GDM1 (cell line): Measurements from ENCODE around the gene SLC9C1.
A peak's percentile ranks its signal among the peaks of the same experiment; 100 is the strongest.

Source experiments
- DNase-seq: peaks from one replicate; lab custom pipeline; 2025; lab: John Stamatoyannopoulos, UW

The SLC9C1 gene

DNA sequence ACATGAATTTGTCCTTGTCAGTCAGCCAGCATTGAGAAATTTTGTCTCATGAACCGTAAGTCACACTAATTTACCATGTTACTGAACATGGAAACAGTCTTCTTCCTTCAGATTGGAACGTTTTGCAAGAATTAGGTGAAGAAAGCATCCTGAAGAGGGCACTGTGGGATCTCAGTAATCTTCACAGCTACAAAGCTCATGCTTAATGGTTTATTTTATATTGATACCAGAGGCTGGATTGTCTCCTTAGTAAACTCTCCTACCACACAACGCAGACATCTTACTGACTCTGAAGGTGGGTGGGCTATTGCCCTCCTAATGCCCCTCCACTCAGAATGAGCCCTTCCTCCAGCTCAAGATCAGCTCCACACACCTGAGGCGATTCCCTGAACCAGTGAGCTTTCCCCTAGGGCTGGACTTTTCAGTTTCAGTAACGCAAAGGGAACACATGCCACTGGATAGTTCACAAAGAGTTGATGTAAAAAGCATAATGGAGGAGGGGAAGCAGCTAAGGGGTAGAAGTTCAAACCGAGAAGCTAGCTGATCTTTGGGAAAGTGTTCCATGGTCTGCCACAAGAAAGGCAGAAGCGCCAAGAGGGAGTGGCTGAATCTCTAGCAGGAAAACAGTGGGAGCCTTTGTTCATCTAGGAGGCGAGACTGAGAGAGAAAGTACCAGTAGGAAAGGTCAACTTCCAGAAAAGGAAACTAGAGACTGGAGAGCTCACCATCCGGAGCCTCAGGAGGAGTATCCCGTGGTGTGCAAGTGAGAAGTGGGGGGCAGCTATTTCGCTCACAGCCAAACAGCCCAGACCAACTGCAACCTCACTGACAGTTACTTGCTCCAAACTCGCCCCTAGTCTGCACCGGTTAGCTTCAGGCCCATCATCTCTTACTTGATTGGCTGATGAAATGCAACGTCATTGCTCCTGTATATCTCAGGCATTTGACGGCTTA, at the start of gene SLC9C1:
Gene SLC9C1 (minus strand): TSS at position 849 of the 954 bp plus-strand sequence. CDS start 7,425 bp downstream, outside the sequence.
- DNase-seq: peak; percentile 47

DNA sequence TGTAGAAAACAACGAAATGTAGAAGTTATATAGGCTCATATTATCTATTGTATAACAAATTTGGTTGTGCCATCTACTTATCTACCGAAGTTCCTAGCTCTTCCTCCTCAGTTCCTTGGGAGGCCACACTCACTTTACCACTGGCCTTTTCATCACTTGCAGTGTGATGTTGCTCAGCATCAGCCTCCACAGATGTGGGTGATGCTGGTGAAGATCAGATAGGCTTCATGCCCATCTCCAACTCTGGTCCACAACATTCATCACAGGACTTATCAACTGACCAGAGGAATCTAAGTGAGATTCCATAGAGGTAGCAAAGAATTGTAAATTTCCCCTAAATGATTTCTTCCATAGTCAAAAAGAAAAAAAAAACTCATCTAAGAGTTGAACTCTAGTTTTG, 47.4 kb upstream of the SLC9C1 start:
- no peak for DNase-seq

DNA sequence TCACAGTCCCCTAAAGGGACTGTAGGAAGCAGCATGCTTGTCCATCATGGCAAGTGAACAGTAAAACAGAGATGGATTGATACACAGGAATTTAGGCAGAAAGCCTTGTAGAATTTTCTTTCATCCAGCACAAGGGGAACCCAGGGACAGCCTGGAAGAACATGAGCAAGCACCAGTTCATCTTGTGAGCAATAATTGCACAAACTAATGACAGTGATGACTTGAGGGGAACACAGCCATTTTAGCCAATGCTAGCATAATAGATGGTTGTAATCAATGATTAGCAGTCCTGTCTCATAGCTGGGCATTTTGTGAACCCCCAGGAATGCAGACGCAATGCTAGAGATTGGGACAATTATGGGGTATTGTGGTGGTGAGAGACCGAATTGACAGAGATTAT, 45.6 kb upstream of the SLC9C1 start:
- no peak for DNase-seq

DNA sequence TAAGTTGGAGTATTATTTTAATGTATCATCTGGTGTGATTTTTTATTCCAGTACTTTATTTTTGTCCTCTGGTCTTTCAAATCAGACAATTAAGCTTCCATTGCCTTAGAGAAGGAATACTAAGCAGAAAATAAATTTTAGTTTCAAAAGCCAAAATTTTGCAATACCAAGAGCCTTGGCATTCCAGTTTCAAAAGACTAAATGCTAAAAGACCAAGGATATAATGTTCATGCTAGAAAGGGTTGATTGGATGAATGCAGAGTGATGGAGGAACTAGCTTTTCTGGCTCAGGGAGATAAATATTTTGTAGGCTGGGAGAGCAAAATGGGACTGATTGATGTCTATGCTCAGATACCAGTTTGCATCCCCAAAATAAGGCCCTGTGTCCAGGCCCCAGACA, 45.1 kb upstream of the SLC9C1 start:
- no peak for DNase-seq

DNA sequence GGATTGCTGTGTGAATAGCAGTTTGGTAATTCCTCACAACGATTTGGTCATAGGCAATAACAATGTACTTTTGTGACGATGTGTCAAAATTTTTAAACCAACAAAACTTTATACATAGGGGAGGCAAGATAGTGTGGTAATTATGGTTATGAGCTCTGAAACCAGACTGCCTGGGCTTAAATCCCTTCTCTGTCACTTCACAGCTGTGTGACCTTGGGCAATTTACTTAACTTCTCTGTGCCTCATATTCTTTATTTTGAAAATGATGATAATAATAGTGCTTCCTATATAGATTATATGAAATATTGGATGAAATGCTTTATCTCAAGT, 44.7 kb upstream of the SLC9C1 start:
- no peak for DNase-seq

DNA sequence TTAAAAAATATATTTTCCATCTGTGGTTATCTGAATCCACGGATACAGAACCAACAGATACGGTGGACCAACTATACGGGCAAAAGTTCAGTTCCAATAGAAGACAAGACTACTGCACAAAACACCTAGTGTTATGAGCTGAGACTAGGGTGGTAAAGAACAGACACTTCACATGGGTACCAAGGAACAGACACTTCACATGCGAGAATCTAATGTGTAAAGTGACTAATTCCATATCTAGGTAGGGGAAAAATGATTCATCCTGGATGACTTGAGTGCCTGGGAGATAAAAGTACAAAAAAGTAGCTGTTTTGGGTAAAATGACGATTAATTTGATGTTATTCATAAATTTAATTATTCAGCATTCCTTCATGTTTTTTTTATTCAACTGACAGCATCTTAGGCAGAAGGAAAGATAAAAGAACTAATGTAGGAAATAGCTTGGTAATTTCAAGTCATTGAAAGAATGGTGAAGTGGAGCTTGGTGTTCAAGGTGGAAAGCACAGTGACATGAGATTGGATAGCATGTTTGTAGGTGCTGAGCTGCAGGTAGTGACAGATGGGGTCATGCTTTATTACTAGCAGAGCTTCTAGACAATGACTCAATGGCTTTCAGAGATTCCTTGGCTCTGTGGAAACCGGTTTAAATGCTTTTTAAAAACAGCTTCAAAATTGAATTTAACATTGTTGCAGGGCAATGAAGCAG, 44.2 kb upstream of the SLC9C1 start:
- DNase-seq: no peak

DNA sequence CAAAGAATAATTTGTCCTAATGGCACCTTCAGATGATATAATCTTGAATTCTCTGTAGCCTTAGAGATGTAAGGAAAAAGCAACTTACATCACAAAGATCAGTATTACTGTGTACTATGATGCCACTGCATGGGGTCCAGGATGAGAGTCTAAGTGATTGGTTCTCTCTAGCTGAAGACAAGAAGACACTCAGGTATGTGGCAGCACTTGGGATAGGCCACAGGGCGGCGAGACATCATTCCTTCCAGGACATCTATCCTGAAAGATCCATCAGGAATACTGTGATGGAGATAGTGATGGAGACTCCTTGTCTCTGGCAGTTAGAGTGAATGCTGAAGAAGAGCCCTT, 41.4 kb upstream of the SLC9C1 start:
- DNase-seq: no peak

DNA sequence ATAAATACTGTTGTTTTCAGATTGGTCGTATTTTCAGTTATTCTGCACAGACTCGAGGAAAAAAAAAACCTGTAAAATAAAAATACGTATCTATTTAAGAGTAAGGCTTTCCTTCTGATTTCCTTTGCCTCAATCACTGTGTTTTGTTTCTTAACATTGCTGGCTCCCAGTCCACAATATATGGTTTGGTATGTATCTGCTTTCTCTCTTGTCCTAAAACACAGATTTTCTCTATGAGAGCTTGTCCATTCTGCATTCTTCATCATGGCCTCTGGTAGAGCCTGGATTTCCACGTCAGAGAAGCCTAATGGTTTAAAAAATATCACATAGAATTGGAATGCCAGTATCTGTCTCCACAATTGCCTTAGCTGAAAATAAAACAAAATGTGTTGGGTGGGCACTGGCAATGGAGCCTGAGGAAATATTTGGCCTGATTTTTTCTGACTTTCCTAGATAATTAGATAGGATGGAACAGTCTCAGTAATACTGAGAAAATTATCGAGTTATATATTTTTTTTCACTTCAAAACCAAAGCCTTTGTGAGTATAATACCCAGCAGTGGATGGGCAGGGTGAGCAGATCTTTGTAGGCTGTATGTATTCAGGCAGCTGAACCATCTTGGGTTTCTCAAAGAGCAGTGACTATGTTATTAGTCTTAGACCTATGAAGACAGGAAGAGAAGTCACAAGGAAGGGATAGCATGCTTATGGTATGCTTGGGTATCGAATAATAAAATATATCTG, 40.8 kb upstream of the SLC9C1 start:
- DNase-seq: no peak

DNA sequence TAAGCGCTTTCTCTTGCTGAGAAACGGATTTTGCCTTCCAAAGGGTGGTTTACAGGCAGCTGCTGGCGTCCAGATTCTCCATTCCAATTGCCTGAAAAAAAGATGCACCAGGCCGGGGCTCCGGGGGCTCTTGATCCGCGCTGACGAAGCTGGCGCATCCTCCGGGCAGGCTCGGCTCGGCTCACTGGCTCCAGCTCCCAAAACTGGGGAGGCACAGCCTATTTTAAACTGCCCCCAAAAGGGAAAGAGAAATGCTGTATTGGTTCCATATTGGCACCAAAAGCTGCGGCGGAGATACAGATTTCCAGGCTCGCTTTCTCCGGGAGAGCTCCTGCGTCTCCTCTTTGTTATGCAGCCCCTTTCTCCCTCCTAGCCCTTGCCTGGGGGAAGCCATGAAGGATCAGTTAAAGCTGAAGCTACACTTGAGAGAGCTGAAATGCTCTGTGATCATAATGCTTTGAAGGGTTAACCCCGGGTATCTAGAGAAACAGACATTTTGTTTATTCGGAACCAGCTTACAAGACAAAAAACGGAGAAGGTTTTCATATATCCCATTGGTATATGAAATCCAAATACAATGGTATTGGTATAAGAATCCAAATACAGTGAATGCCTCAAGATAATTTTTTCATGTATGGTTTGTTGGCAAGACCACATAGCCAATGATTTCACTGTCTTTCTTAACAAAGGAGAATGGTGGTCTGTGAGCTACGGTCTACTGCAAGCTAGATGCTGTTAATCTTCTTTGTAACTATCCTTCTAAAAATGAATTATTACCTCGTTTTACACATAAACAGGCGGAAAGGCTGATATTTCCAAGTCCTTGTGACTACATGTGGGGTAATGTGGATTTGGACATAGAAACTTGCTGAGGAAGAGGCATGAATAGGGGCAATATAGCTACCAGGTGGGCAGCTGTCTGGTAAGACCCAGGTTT, 39.6 kb upstream of the SLC9C1 start:
- DNase-seq: peak; percentile 16

DNA sequence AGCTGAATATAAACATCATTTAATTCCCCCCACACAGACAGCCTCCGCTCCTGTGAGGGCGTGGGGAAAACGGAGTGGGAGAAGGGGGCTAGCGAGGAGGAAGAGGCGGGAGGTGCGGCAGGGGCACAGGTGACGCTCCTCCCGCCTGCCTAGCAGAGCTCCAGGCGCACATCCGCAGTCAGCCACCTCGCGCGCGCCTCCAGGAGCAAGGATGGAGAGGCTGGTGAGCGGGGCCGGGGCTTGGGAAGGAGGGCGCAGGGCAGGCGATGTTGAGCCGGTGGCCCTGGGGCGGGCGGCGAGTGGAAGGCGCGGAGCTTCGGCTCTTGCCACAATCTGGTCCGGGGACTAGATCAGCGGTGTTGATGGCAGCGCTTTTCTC, 39.0 kb upstream of the SLC9C1 start, which contains the start of gene CD200:
Gene CD200 (plus strand): TSS at position 155 of the 379 bp plus-strand sequence. CDS start 57 bp downstream, at position 212.
- DNase-seq: peak; percentile 52

DNA sequence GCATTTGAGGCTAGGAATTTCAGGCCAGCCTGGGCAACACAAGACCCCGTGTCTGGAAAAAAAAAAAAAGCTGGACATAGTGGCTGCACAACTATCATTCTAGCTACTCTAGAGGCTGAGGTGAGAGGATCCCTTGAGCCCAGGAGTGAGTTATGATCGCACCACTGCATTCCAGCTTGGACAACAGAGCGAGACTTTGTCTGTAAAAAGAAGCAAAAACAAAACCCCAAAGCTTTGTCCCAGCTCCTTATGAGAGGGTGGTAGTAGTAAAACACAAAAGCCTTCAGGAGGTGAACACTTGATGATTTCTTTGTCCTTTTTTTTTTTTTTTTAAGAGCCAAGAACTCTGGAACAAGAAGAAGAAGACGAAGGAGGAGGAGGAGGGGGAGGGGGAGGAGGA, 37.8 kb upstream of the SLC9C1 start:
- DNase-seq: no peak

DNA sequence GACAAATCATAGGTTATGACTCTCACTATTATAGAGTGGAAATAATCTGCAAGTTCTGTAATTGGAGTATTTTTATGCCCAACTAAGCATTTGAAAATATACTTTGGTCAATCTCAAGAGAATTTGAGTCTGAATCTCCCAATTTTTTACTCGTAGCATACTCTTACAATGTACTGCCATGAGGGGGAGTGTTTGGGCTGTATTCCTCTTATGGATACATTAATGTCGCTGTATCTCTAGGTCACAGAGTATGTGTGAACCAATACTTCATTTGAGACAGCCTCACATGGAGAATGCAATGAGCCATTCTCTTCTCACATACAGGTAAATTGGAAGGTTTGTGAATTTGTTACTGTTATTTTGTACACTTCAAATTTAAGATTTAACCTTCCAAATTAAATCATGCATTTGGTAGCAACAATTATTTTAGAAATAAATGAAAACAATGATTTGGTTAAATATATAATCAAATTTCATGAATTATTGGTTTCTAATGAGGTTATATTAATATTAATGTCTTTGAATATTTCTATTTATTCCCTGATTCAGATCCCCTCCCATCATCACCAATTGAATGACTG, 33.4 kb upstream of the SLC9C1 start:
- DNase-seq: peak; percentile 68

DNA sequence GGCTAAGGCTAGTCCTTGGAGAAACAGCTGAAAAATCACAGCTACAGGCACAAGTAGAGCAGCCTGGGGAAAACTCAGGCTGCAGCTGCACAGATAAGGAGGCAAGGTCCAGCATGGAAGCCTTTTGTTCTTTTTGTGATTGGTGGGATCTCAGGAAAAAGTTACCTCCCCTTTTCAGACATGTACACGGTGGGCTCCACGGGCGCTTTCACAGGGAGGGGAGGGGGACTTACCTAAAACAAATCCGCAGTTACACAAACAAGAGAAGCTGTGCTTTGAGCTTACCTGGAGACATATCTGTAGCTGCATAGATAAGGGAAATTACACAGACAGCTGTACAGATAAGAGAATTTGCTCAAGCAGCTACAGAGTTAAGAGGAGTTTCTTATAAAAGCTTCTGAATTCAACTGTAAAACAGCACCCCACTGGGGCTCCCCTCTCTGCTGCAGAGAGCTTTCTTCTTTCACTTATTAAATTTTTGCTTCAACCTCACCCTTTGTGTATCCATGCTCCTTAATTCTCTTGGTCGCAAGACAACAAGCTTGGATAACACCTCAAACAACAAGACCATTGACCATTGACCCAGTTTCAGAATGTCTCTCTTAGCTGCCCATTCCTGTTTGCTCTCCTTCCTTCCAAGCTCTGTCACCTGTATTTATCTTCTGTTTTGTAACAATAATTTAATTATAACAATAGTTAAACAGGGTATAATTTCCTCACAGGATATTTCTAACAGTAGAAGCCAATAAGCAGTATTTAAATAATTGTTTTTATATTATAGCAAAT, 28.0 kb upstream of the SLC9C1 start:
- no peak for DNase-seq

DNA sequence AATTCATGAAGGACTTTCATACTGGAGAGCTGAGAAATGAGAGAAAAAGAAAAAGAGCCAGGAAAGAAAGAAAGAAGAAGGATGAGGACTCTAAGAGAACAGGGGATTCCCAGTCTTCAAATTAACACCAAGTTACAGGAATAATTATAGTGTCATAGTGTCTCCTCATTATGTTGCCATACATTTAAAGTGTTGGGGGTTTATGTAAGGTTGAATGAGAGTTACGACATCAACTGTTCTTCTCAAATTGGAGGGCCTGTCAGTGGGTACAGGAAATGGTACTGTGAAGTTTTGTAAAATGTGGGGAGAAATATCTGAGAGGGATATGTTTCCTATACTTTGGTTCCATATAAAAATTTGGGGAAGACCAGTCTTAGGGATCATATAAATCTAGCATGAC, 26.7 kb upstream of the SLC9C1 start:
- no peak for DNase-seq

DNA sequence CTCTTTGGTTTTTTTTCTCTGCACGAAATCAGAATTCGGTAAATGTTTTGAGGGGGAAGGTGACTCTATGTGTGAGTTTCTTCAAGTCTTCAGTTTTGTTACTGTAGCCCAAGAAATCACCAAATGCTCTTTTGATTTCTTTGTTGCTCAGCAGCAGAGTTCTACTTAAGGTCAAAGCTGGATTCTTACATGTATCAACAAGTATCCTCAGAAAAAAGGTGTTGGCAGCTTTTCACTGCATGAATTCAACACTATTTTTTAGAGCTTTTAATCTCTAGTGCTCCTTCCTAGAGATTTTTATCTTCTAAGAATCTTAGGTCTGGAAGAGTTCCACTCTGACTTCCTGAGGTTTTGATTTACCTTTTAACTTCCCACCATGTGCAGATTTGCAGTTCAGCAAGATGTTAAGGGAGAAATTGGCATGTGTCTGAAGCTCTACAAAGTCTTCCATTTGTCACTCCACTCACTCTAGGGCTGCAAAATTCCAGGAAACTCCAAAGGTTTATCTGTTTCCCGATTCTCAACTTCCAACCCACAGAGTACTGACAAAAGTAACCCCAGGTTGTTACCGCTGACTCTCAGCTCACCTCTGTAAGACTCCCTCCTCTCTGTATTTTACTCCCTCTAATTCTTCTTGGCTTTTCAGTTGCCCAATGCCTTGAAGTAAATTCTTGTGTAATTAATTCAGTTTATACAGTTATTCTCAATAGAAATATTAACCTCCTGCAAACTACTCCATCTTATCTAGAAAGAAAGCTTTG, 25.7 kb upstream of the SLC9C1 start:
- DNase-seq: no peak

DNA sequence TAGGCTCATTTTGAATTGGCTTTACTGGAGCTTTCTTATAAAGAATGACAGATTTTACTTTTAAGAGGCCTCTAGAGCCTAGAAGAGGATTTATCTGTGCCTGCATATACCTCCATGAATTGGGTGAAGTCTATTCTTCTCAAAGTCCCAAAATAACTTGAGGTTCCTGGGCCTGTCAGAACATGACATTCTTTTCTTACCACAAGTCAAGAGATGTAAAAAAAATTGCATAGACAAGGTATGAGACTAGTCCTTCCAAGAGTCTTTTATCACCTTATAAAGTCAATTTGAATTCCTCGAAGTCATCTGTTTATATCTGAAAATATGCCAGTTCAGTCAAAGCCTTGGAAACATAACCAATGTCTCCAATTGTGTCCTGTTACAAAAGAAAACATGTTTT, 21.8 kb upstream of the SLC9C1 start:
- DNase-seq: no peak

DNA sequence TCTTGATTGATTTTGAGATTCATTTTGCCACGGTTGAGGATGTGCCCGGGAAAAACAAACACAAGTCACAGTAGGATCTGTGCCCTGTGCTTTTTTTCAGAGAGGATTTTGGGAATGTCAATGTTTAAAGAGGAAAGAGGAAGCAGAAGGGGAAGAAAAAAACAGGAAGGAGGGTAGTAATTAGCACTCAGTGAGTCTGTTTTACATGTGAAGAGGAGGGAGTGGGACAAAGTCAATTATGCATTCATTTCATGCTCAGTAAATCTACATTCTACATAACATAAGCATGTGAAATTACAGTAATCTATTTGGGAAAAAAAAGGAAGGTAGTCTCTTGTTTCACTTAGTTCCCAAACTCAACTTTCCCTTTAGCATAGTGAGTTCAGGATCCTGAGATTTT, 20.6 kb upstream of the SLC9C1 start:
- no peak for DNase-seq

DNA sequence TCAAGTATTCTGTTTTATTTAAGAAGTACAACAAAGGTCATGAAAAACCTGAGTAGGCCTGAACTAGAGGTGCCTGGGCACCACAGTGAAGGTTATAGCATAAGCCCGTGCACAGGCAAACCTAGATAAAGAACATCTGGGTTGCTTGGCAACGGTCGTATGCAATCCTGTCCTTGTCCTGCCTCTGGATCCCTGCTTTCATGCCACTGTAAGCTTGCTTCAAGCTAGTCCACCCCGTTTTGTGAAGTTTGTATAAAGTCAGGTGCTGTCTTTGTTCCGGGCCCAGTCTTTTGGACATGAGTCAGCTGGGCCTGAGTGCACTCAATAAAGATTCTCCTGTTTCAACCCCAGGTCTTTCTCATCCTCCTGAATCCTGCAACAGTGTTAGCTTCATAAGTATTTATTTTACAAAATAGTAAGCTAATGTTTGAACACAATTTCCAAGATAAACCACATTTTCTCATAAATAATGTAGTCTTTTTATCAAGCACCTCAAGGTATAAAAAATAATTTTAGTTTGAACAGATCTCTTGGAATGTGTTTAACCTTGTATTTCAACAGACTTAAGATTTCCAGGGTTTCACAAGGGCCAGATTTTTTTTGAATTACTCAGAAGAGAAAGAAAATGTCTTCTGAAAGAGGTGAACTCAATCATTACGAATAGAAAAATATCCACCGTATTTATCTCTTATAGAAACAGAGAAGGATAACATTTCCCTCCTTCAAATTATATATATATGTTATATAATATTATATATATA, 14.3 kb upstream of the SLC9C1 start:
- no peak for DNase-seq

DNA sequence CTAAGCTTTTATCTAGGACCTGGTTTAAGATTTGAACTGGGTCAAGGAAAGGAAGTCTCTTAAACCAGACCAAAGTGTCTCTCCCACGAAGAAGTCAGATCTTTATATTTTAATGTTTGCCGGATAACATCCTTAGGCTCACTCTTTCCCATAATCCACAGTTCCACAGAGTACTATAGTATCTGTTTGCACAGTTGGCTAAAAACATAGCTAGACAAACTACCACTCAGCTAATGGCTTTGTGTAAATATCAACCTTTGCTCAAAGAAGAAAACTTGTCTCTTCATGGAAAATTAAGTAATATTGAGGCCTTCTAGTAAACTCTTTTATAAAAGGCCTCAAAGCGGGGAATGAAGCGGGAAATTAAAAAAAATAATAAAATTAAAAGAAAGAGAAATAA, 13.5 kb upstream of the SLC9C1 start:
- no peak for DNase-seq
